Smooth muscle cell (in vitro differentiated cells): Measurements from ENCODE around the gene TRMT112. TPM values are rescaled to one million over a fixed set of nuclear protein-coding genes. Genes with fewer than 3 reads are reported as not detected.

Experiments used
- DNase-seq: peaks from one replicate; lab custom pipeline; 2025; ENCODE audit not compliant: unreplicated experiment; lab: John Stamatoyannopoulos, UW
- H2AFZ ChIP-seq: fragments of 200-600 bp; sonication (generic); 2 replicates; pipeline ENCODE4 v1.6.0; 2016; ENCODE audit warnings: antibody characterized with exemption, low read depth, mild to moderate bottlenecking
- H3F3A ChIP-seq: fragments of 200-600 bp; sonication (generic); 2 replicates; pipeline ENCODE4 v1.6.0; 2017; ENCODE audit warnings: antibody characterized with exemption, low read depth
- H3K27ac ChIP-seq: fragments of 200-600 bp; sonication (generic); 2 replicates; pipeline ENCODE4 v1.5.1; 2016; ENCODE audit warnings: low read depth, mild to moderate bottlenecking
- H3K27me3 ChIP-seq: fragments of 200-600 bp; sonication (generic); 2 replicates; pipeline ENCODE4 v1.6.1; 2016; ENCODE audit warnings: low read depth, mild to moderate bottlenecking
- H3K36me3 ChIP-seq: fragments of 200-600 bp; sonication (generic); 2 replicates; pipeline ENCODE4 v1.5.1; 2016; ENCODE audit warnings: low read depth
- H3K4me1 ChIP-seq: fragments of 200-600 bp; sonication (generic); 2 replicates; pipeline ENCODE4 v1.5.1; 2016; ENCODE audit warnings: low read depth
- H3K4me2 ChIP-seq: fragments of 200-600 bp; sonication (generic); 2 replicates; pipeline ENCODE4 v1.6.0; 2016; ENCODE audit warnings: mild to moderate bottlenecking
- H3K4me3 ChIP-seq: fragments of 200-600 bp; sonication (generic); 2 replicates; pipeline ENCODE4 v1.5.1; 2016; ENCODE audit warnings: mild to moderate bottlenecking
- H3K79me2 ChIP-seq: fragments of 200-600 bp; sonication (generic); 2 replicates; pipeline ENCODE4 v1.6.0; 2016; ENCODE audit warnings: low read depth, mild to moderate bottlenecking
- H3K9ac ChIP-seq: fragments of 200-600 bp; sonication (generic); 2 replicates; pipeline ENCODE4 v1.6.0; 2016; ENCODE audit warnings: low read depth
- H3K9me3 ChIP-seq: fragments of 200-600 bp; sonication (generic); replicated peaks from 2 replicates; pipeline ENCODE4 v1.5.1; 2016; ENCODE audit warnings: low read depth
- H4K20me1 ChIP-seq: fragments of 200-600 bp; sonication (generic); 2 replicates; pipeline ENCODE4 v1.6.0; 2016; ENCODE audit warnings: low read depth
- CTCF ChIP-seq: fragments of 200-600 bp; sonication (generic); IDR thresholded peaks from 2 replicates; pipeline ENCODE4 v1.5.1; 2017; ENCODE audit warnings: borderline replicate concordance, mild to moderate bottlenecking, antibody characterized with exemption; ENCODE audit not compliant: insufficient read depth, poor library complexity, severe bottlenecking
- WGBS: methylation state at CpG from one replicate; pipeline ENCODE4 v1.1.7; 2016; ENCODE audit warnings: low lambda C conversion rate; 5-methylcytosine and 5-hydroxymethylcytosine counted together
- polyA plus RNA-seq: library from polyadenylated mRNA; unstranded; fragments of >200 nt; fragmentation: Nextera tagmentation; extraction: Ambion mirVana; gene quantifications from 2 replicates; pipeline ENCODE4 v1.2.1, GENCODE V29; 2016
- total RNA-seq: library from RNA; depleted of rRNA; stranded (reverse); fragments of >200 nt; gene quantifications from 2 replicates; pipeline ENCODE4 v1.2.3, GENCODE V29; 2014

TRMT112 gene
- total and polyA plus RNA-seq, 2 experiments from 2014 or later = 285 to 327 TPM

GRCh38 chr11:64355078-64355940 lies 38.0 kb upstream of the TRMT112 start:
- Histone ChIP-seq H3K27ac (no peak overlapping the region), H3K9ac (peak overlapping the region; percentile 13), H3K4me3 (no peak overlapping the region)

GRCh38 chr11:64353715-64354506 lies 36.6 kb upstream of the TRMT112 start:
- H3K9me3 ChIP-seq = no peaks in the 10 kb centered on the region
- no peaks in the 10 kb centered on the region for H4K20me1 ChIP-seq
- H3K27me3 ChIP-seq = no peaks in the 10 kb centered on the region
- no peak for DNase-seq
- no peaks in the 10 kb centered on the region for H3K36me3 ChIP-seq
- H3K4me1 ChIP-seq = peaks cover 22% of the 10 kb centered on the region
- no peak overlapping the region for H2AFZ ChIP-seq
- no peak overlapping the region for H3K9ac ChIP-seq
- peaks cover 8% of the 10 kb centered on the region for H3F3A ChIP-seq
- 96% methylated on average over 18 of the region's 20 CpGs for WGBS
- no peak for TF ChIP-seq CTCF
- H3K27ac ChIP-seq = no peak overlapping the region
- no peak overlapping the region for H3K4me2 ChIP-seq
- H3K4me3 ChIP-seq = no peak overlapping the region
- no peaks in the 10 kb centered on the region for H3K79me2 ChIP-seq

More at GRCh38 chr11:64355078-64355940, 38.0 kb upstream of the TRMT112 start:
- peak overlapping the region; percentile 71 for H3K4me2 ChIP-seq
- no peaks in the 10 kb centered on the region for H3K36me3 ChIP-seq
- H3F3A ChIP-seq = peaks cover 8% of the 10 kb centered on the region
- H4K20me1 ChIP-seq = peaks cover 9% of the 10 kb centered on the region
- DNase-seq = peak; percentile 49
- H3K4me1 ChIP-seq = peaks cover 22% of the 10 kb centered on the region
- H3K27me3 ChIP-seq = no peaks in the 10 kb centered on the region
- H2AFZ ChIP-seq = peak overlapping the region; percentile 83
- 23% methylated on average over 22 of the region's 23 CpGs for WGBS
- H3K9me3 ChIP-seq = no peaks in the 10 kb centered on the region
- peaks cover 12% of the 10 kb centered on the region for H3K79me2 ChIP-seq
- TF ChIP-seq CTCF = peak; percentile 57

- H3K79me2 ChIP-seq = no peaks in the 10 kb centered on the region
- H3K4me2 ChIP-seq = no peak overlapping the region
- 93% methylated on average over 26 of the region's 34 CpGs for WGBS
- H2AFZ ChIP-seq = no peak overlapping the region
- H3K27me3 ChIP-seq = no peaks in the 10 kb centered on the region
- peaks cover 8% of the 10 kb centered on the region for H3F3A ChIP-seq
- H3K4me3 ChIP-seq = no peak overlapping the region
- peaks cover 15% of the 10 kb centered on the region for H3K4me1 ChIP-seq
- H3K9me3 ChIP-seq = no peaks in the 10 kb centered on the region
- no peak overlapping the region for H3K9ac ChIP-seq
- TF ChIP-seq CTCF = no peak
- H3K36me3 ChIP-seq = no peaks in the 10 kb centered on the region
- DNase-seq = no peak
- H4K20me1 ChIP-seq = no peaks in the 10 kb centered on the region
- H3K27ac ChIP-seq = no peak overlapping the region
Observed at GRCh38 chr11:64352995-64353714, 35.8 kb upstream of the TRMT112 start.
